Skeletal muscle tissue (tissue), 4 donors: ENCODE results near the gene CFTR. TPM values are rescaled to one million over a fixed set of nuclear protein-coding genes. Genes with fewer than 3 reads are reported as not detected.

ENCODE experiments used
- H3K27ac ChIP-seq: one replicate; pipeline ENCODE4 v1.7.0; 2013; ENCODE audit warnings: mild to moderate bottlenecking, low read depth, low read length, inconsistent platforms
- H3K27me3 ChIP-seq, 3 donors: one replicate each; pipeline ENCODE4 v1.7.0; 2013; ENCODE audit warnings: low read length in 3 of 3; ENCODE audit not compliant: control insufficient read depth in 3 of 3, insufficient read depth in 3 of 3
- H3K36me3 ChIP-seq, 3 donors: one replicate each; pipeline ENCODE4 v1.7.0; 2013; ENCODE audit warnings: low read length in 3 of 3; ENCODE audit not compliant: control insufficient read depth in 3 of 3, insufficient read depth in 3 of 3
- H3K4me1 ChIP-seq, 3 donors: one replicate each; pipeline ENCODE4 v1.7.0; 2013; ENCODE audit warnings: low read length in 3 of 3, mild to moderate bottlenecking in 3 of 3; ENCODE audit not compliant: control insufficient read depth in 3 of 3, insufficient read depth in 3 of 3
- H3K4me3 ChIP-seq, 3 donors: one replicate each; pipeline ENCODE4 v1.7.0; 2013; ENCODE audit warnings: low read length in 3 of 3
- H3K9ac ChIP-seq, 3 donors: one replicate each; pipeline ENCODE4 v1.7.0; 2013; ENCODE audit warnings: low read length in 3 of 3, mild to moderate bottlenecking in 3 of 3, moderate library complexity in 2 of 3, low read depth in 1 of 3
- H3K9me3 ChIP-seq, 3 donors: one replicate each; pipeline ENCODE4 v1.7.0; 2013; ENCODE audit warnings: low read length in 3 of 3; ENCODE audit not compliant: control insufficient read depth in 3 of 3
- total RNA-seq: library from RNA; depleted of rRNA; stranded (reverse); fragments of >200 nt; gene quantifications from one replicate; pipeline ENCODE4 v1.2.3, GENCODE V29; 2014
- donor health status: Osteomylitis.

The CFTR gene
- total RNA-seq, 1 donor from 2014 or later, result not detected

GRCh38 chr7:117548035-117548434 is 68.2 kb downstream of the CFTR start:
- no peaks in the 10 kb centered on the region for H3K4me1 ChIP-seq
- H3K36me3 ChIP-seq, result no peaks in the 10 kb centered on the region
- H3K27me3 ChIP-seq, result no peaks in the 10 kb centered on the region
- H3K9ac ChIP-seq, result no peak overlapping the region
- H3K4me3 ChIP-seq, result no peak overlapping the region
- no peak overlapping the region for H3K27ac ChIP-seq
- no peaks in the 10 kb centered on the region for H3K9me3 ChIP-seq

DNA sequence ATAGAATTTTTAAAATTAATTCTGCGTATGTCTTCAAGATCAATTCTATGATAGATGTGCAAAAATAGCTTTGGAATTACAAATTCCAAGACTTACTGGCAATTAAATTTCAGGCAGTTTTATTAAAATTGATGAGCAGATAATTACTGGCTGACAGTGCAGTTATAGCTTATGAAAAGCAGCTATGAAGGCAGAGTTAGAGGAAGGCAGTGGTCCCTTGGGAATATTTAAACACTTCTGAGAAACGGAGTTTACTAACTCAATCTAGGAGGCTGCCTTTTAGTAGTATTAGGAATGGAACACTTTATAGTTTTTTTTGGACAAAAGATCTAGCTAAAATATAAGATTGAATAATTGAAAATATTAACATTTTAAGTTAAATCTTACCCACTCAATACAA is 70.8 kb downstream of the CFTR start:
- Histone ChIP-seq H3K4me3 (no peak overlapping the region), H3K27me3 (no peaks in the 10 kb centered on the region), H3K36me3 (no peaks in the 10 kb centered on the region), H3K4me1 (no peaks in the 10 kb centered on the region), H3K9ac (no peak overlapping the region), H3K27ac (no peak overlapping the region), H3K9me3 (no peaks in the 10 kb centered on the region)

GRCh38 chr7:117552660-117553059 is 72.8 kb downstream of the CFTR start:
- no peak overlapping the region for H3K4me3 ChIP-seq
- H3K36me3 ChIP-seq, result no peaks in the 10 kb centered on the region
- H3K4me1 ChIP-seq, result no peaks in the 10 kb centered on the region
- no peak overlapping the region for H3K9ac ChIP-seq
- no peaks in the 10 kb centered on the region for H3K27me3 ChIP-seq
- H3K27ac ChIP-seq, result no peak overlapping the region
- no peaks in the 10 kb centered on the region for H3K9me3 ChIP-seq

- Histone ChIP-seq H3K27ac (no peak overlapping the region), H3K9ac (no peak overlapping the region), H3K27me3 (no peaks in the 10 kb centered on the region), H3K4me1 (no peaks in the 10 kb centered on the region), H3K36me3 (no peaks in the 10 kb centered on the region), H3K9me3 (no peaks in the 10 kb centered on the region), H3K4me3 (no peak overlapping the region)
Measured at GRCh38 chr7:117555260-117555659, 75.4 kb downstream of the CFTR start.

GRCh38 chr7:117559391-117559790 is 79.6 kb downstream of the CFTR start:
- Histone ChIP-seq H3K4me1 (no peaks in the 10 kb centered on the region), H3K9me3 (no peaks in the 10 kb centered on the region), H3K36me3 (no peaks in the 10 kb centered on the region), H3K9ac (no peak overlapping the region), H3K27me3 (no peaks in the 10 kb centered on the region), H3K27ac (no peak overlapping the region), H3K4me3 (no peak overlapping the region)

DNA sequence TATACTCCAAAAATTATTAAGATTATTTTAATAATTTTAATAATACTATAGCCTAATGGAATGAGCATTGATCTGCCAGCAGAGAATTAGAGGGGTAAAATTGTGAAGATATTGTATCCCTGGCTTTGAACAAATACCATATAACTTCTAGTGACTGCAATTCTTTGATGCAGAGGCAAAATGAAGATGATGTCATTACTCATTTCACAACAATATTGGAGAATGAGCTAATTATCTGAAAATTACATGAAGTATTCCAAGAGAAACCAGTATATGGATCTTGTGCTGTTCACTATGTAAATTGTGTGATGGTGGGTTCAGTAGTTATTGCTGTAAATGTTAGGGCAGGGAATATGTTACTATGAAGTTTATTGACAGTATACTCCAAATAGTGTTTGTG is 80.2 kb downstream of the CFTR start:
- Histone ChIP-seq H3K36me3 (no peaks in the 10 kb centered on the region), H3K9ac (no peak overlapping the region), H3K27ac (no peak overlapping the region), H3K9me3 (no peaks in the 10 kb centered on the region), H3K4me1 (no peaks in the 10 kb centered on the region), H3K4me3 (no peak overlapping the region), H3K27me3 (no peaks in the 10 kb centered on the region)

- Histone ChIP-seq H3K27me3 (no peaks in the 10 kb centered on the region), H3K27ac (no peak overlapping the region), H3K4me1 (no peaks in the 10 kb centered on the region), H3K36me3 (no peaks in the 10 kb centered on the region), H3K4me3 (no peak overlapping the region), H3K9ac (no peak overlapping the region), H3K9me3 (no peaks in the 10 kb centered on the region)
Measured at GRCh38 chr7:117562759-117563158, 82.9 kb downstream of the CFTR start.

GRCh38 chr7:117564080-117564479 is 84.3 kb downstream of the CFTR start:
- Histone ChIP-seq H3K9ac (no peak overlapping the region), H3K4me1 (no peaks in the 10 kb centered on the region), H3K4me3 (no peak overlapping the region), H3K27me3 (no peaks in the 10 kb centered on the region), H3K36me3 (no peaks in the 10 kb centered on the region), H3K9me3 (no peaks in the 10 kb centered on the region), H3K27ac (no peak overlapping the region)

GRCh38 chr7:117564627-117565026 is 84.8 kb downstream of the CFTR start:
- no peaks in the 10 kb centered on the region for H3K4me1 ChIP-seq
- H3K4me3 ChIP-seq, result no peak overlapping the region
- H3K27ac ChIP-seq, result no peak overlapping the region
- no peaks in the 10 kb centered on the region for H3K36me3 ChIP-seq
- no peaks in the 10 kb centered on the region for H3K9me3 ChIP-seq
- H3K9ac ChIP-seq, result no peak overlapping the region
- no peaks in the 10 kb centered on the region for H3K27me3 ChIP-seq

DNA sequence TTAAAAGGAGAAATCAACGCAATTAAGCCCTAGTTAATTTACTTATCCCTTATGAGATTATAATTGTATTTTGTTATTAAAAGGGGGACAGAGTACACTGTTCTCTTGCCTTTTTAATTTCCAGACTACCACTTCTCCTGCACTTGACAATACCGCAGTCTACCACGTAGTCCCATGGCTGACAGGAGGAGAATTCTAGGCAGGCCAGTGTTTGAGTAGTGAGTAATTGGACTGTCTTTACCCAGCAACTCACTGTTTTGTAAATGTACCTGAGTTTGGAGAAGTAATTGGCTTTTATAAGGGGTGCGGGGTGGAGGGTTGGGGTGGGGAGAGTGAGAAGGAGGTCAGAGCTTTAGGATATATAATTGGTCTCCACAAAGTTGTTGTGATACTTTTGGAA is 85.4 kb downstream of the CFTR start:
- Histone ChIP-seq H3K36me3 (no peaks in the 10 kb centered on the region), H3K27me3 (no peaks in the 10 kb centered on the region), H3K4me3 (no peak overlapping the region), H3K9me3 (no peaks in the 10 kb centered on the region), H3K9ac (no peak overlapping the region), H3K4me1 (no peaks in the 10 kb centered on the region), H3K27ac (no peak overlapping the region)

DNA sequence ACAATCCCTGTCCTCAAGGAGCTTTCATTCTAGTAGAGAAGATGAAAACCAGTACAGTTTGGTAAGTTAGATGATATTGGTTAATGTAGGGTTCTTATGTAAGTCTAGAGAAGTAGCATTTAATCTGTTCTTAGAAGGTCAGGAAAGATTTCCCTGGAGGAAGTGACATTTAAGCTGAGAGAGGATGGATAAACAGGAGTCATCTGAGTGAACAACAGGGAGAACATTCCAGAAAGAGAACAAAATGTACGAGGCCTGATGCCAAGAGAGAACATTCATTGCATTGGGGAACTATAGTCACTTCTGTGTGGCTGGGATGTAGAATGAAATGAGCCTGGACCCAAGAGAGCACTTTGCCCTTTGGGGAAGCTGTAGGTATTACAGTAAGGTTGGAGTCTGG is 88.0 kb downstream of the CFTR start:
- Histone ChIP-seq H3K9me3 (no peaks in the 10 kb centered on the region), H3K4me1 (no peaks in the 10 kb centered on the region), H3K27me3 (no peaks in the 10 kb centered on the region), H3K9ac (no peak overlapping the region), H3K4me3 (no peak overlapping the region), H3K27ac (no peak overlapping the region), H3K36me3 (no peaks in the 10 kb centered on the region)
